Fibroblast of skin of scalp (primary cell): ENCODE data around the gene CCDC61.
A peak's percentile ranks its signal among the peaks of the same experiment; 100 is the strongest.

Source experiments
- DNase-seq: peaks from one replicate; pipeline ENCODE4 v3.0.0-alpha.2; 2013

The CCDC61 gene

GRCh38 chr19:46043519-46043918 is 48.3 kb downstream of the CCDC61 start:
- no peak for DNase-seq

GRCh38 chr19:46049597-46049996 is 54.3 kb downstream of the CCDC61 start:
- no peak for DNase-seq

GRCh38 chr19:46052896-46053295 is 57.6 kb downstream of the CCDC61 start:
- no peak for DNase-seq

DNA sequence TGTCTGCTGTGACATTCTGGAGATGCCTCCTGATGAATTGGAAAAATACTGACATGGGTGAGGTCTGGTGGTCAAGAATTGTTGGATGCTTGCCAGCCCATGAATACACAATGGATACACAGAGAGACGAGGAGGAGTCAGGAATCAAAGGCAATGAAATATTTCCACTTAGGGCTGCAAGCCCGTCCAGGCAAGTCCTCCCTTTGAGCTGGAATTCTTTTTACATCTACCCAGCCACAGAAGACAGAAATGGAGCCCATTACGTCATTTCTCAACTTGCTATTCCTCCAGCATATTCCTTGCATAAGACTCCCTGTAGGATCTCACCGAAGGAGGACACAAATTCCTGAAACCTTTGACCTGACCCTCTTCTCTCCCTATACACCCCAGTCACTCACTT is 61.3 kb downstream of the CCDC61 start:
- no peak for DNase-seq

DNA sequence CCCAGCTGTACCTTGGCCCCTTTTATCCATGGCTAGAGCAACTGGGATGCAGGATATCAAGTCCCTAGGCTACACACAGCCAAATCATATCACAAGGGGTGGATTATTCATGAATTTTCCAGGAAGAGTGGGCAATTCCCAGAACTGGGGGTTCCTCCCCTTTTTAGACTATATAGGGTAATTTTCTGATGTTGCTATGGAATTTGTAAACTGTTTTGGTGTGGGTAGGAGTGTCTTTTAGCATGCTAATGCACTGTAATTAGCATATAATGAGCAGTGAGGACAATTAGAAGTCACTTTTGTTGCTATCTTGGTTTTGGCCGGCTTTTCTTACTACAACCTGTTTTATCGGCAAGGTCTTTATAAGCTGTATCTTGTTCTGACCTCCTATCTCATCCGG is 63.5 kb downstream of the CCDC61 start:
- DNase-seq = no peak

- no peak for DNase-seq
These were observed 64.7 kb downstream of the CCDC61 start for GRCh38 chr19:46060012-46060411.

DNA sequence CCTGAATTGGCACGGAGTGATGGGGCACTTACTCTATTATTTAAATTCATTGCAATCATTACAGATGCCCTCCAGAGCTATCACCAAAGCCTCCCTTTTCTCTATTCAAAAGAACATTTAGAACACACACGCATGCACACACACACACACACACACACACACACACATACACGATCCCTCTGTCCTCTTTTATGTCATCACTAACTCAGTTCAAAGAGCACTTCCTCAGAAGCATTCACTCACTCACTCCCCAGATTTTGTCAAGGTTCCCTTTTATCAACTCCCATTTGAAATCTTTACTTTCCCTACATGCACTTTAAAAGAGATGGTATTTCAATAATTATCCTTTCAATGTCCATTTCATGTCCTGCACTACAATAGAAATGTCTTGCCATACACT is 67.9 kb downstream of the CCDC61 start:
- DNase-seq = no peak

GRCh38 chr19:46065486-46066071 is 70.3 kb downstream of the CCDC61 start:
- DNase-seq = peak; percentile 14

DNA sequence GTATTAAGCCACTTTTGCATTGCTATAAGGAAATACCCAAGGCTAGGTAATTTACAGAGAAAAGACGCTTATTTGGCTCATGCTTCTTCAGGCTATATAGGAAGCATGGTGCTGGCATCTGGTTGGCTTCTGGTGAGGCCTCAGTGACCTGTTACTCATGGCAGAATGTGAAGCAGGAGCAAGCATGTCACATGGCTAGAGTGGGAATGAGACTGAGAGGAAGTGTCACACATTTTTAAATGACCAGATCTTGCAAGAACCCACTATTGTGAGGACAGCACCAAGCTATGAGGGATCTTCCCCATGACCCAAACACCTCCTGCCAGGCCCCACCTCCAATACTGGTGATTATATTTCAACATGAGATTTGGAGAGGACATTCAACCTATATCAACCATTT is 71.2 kb downstream of the CCDC61 start:
- DNase-seq = no peak

DNA sequence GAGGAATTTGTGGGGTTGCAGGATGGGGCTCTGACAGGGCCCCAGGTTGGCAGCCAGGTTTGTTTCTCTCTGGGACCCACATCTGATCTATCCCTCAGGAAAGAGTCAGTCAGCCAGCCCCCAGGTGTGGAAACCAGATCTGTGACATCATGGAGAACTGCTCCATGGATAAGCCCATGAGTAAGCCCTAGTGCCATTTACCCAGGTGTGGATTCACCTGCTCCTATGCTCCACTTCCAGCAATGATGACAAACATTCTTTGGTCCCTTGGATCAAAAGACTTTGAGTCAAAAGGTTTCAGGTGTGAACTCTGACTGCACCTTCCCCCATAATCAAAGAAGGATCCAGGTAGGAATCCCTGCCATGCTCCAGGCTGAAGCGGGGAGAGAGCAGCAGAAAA is 72.4 kb downstream of the CCDC61 start:
- no peak for DNase-seq
